Endometrial microvascular endothelial cells (primary cell): Measurements from ENCODE around the gene RUBCNL. TPM values are rescaled to one million over a fixed set of nuclear protein-coding genes. Genes with fewer than 3 reads are reported as not detected.

Experiments
- total RNA-seq: library from RNA; depleted of rRNA; stranded (reverse); fragments of >200 nt; gene quantifications from one replicate; pipeline ENCODE4 v1.2.3, GENCODE V29; 2015; ENCODE audit errors: inconsistent ontology term

RUBCNL gene
- total RNA-seq, 1 donor from 2014 or later = not detected

Other genes with a start within 250 kb of the RUBCNL start
- 4.6 TPM for gene LCP1, start 205.1 kb downstream of the RUBCNL start, total RNA-seq
- gene LRRC63, start 175.3 kb downstream of the RUBCNL start, total RNA-seq = not detected
- 13.2 TPM for gene LRCH1, start 165.9 kb upstream of the RUBCNL start, total RNA-seq